Endothelial cell of umbilical vein (primary cell): ENCODE data around the gene LGI4. TPM values are rescaled to one million over a fixed set of nuclear protein-coding genes. Genes with fewer than 3 reads are reported as not detected.
A peak's percentile ranks its signal among the peaks of the same experiment; 100 is the strongest.

Experiments used
- Bru-seq: library from RNA; stranded (reverse); fragments of 400-500 nt; gene quantifications from one replicate; lab custom pipeline; 2021; lab: Mats Ljungman, UMichigan
- BruChase-seq, 2 experiments: library from RNA; stranded (reverse); fragments of 400-500 nt; gene quantifications; one replicate each; lab custom pipeline; 2021; lab: Mats Ljungman, UMichigan
- BruUV-seq: library from RNA; stranded (reverse); fragments of 400-500 nt; replicated peaks from 2 replicates; lab custom pipeline; 2021; lab: Mats Ljungman, UMichigan
- CTCF ChIA-PET: fragments of 300-600, 350-600 bp; sonication (Branson Sonifier 250); formaldehyde crosslinking; loops from one replicate; lab custom pipeline; 2021; ENCODE audit warnings: antibody characterized with exemption, inconsistent platforms; lab: Charles Lee
- POLR2A ChIA-PET: fragments of 300-600, 350-600 bp; sonication (Branson Sonifier 250); formaldehyde crosslinking; loops from one replicate; lab custom pipeline; 2021; ENCODE audit warnings: antibody characterized with exemption, inconsistent platforms; lab: Charles Lee
- DNase-seq: peaks from one replicate; pipeline ENCODE4 v3.0.0-alpha.2; 2011; ENCODE audit warnings: low read depth, low spot score
- FAIRE-seq: peaks from 2 replicates; lab custom pipeline; 2011; peaks lifted over from hg19 to GRCh38; lab: Jason Lieb, UNC
- H2AFZ ChIP-seq: 2 replicates; pipeline ENCODE4 v1.6.0; 2012; ENCODE audit warnings: low read depth, low read length, control low read depth, inconsistent platforms
- H3K27ac ChIP-seq: 2 replicates; pipeline ENCODE4 v1.5.1; 2011; ENCODE audit warnings: low read depth, mild to moderate bottlenecking, control low read depth, low read length, moderate library complexity; ENCODE audit not compliant: insufficient read depth
- H3K27me3 ChIP-seq, 2 experiments: 2 replicates each; pipeline versions ENCODE4 v1.6.0 to v1.6.1; 2011; ENCODE audit warnings: low read length in 2 of 2, mixed read lengths in 1 of 2; ENCODE audit not compliant: control insufficient read depth in 2 of 2, insufficient read depth in 2 of 2
- H3K36me3 ChIP-seq, 2 experiments: 2 replicates in 1 of 2; 3 replicates in 1 of 2; pipeline ENCODE4 v1.5.1; 2011; ENCODE audit warnings: low read length in 2 of 2, mild to moderate bottlenecking in 1 of 2, moderate library complexity in 1 of 2; ENCODE audit not compliant: control insufficient read depth in 2 of 2, insufficient read depth in 2 of 2; ENCODE audit errors: extremely low read depth in 1 of 2
- H3K4me1 ChIP-seq: 3 replicates; pipeline ENCODE4 v1.5.1; 2011; ENCODE audit warnings: mild to moderate bottlenecking, low read length; ENCODE audit not compliant: control insufficient read depth, insufficient read depth; ENCODE audit errors: extremely low read depth
- H3K4me2 ChIP-seq: 2 replicates; pipeline ENCODE4 v1.6.1; 2011; ENCODE audit warnings: low read length, control low read depth, mixed read lengths; ENCODE audit not compliant: insufficient read depth
- H3K4me3 ChIP-seq, 3 experiments: fragments of 200-600 bp in 1 of 3; sonication (generic), shearing (Covaris generic) in 1 of 3; replicated peaks in 1 of 3; 2 replicates each; pipeline ENCODE4 v1.5.1; 2011 to 2016; ENCODE audit warnings: control low read depth in 3 of 3, low read length in 3 of 3, mild to moderate bottlenecking in 2 of 3, inconsistent platforms in 1 of 3, low read depth in 1 of 3, moderate library complexity in 1 of 3; ENCODE audit not compliant: insufficient read depth in 1 of 3
- H3K79me2 ChIP-seq: 2 replicates; pipeline ENCODE4 v1.6.0; 2012; ENCODE audit warnings: low read length, inconsistent platforms; ENCODE audit not compliant: control insufficient read depth, insufficient read depth
- H3K9ac ChIP-seq: replicated peaks from 2 replicates; pipeline ENCODE3; 2011; ENCODE audit warnings: low read length, control low read depth; ENCODE audit not compliant: insufficient read depth; ENCODE audit errors: extremely low read depth
- H3K9me1 ChIP-seq: replicated peaks from 3 replicates; pipeline ENCODE4 v1.6.0; 2011; ENCODE audit warnings: mild to moderate bottlenecking, low read length; ENCODE audit not compliant: control insufficient read depth, insufficient read depth; ENCODE audit errors: extremely low read depth
- H3K9me3 ChIP-seq: replicated peaks from 2 replicates; pipeline ENCODE4 v1.5.1; 2012; ENCODE audit warnings: low read length, inconsistent platforms; ENCODE audit not compliant: control insufficient read depth, insufficient read depth
- H4K20me1 ChIP-seq: replicated peaks from 2 replicates; pipeline ENCODE3; 2011; ENCODE audit warnings: mild to moderate bottlenecking, low read length; ENCODE audit not compliant: control insufficient read depth, insufficient read depth; ENCODE audit errors: extremely low read depth
- EZH2 ChIP-seq: IDR thresholded peaks from 2 replicates; pipeline ENCODE4 v1.6.1; 2012; ENCODE audit warnings: borderline replicate concordance, low read depth, mild to moderate bottlenecking, moderate library complexity, low read length, inconsistent platforms; ENCODE audit not compliant: severe bottlenecking
- FOS ChIP-seq: IDR thresholded peaks from 2 replicates; pipeline ENCODE4 v1.6.1; 2011; ENCODE audit warnings: mild to moderate bottlenecking, low read length, moderate library complexity, borderline replicate concordance; ENCODE audit not compliant: insufficient read depth
- GATA2 ChIP-seq: IDR thresholded peaks from 2 replicates; pipeline ENCODE4 v1.7.0; 2011; ENCODE audit warnings: low read depth, mild to moderate bottlenecking, moderate library complexity, mixed read lengths, low read length; ENCODE audit not compliant: insufficient read length, insufficient read depth
- JUN ChIP-seq: IDR thresholded peaks from 2 replicates; pipeline ENCODE4 v1.6.1; 2011; ENCODE audit warnings: borderline replicate concordance, low read depth; ENCODE audit not compliant: insufficient read length, insufficient read depth
- MYC ChIP-seq: IDR thresholded peaks from one replicate; pipeline ENCODE4 v1.6.1; 2011; ENCODE audit warnings: mild to moderate bottlenecking, low read depth, low read length
- POLR2A ChIP-seq: IDR thresholded peaks from 2 replicates; pipeline ENCODE4 v1.6.1; 2012; ENCODE audit warnings: low read depth, mild to moderate bottlenecking, control low read depth, low read length
- POLR2AphosphoS5 ChIP-seq: IDR thresholded peaks from 2 replicates; pipeline ENCODE4 v1.6.1; 2012; ENCODE audit warnings: low read depth, mild to moderate bottlenecking, control low read depth, low read length, moderate library complexity; ENCODE audit not compliant: insufficient read depth
- dilution Hi-C: fragments of 300-500 bp; cut with MboI; formaldehyde crosslinking; loops from one replicate; pipeline ENCODE4 v1.15.0; 2019; ENCODE audit warnings: low sequenced_read_pairs; ENCODE audit not compliant: extremely low pct_ligation_motif_present
- intact Hi-C: fragments of 100-400 bp; cut with micrococcal nuclease; formaldehyde crosslinking; loops from one replicate; pipeline ENCODE4 v1.10.0; 2022
- long read RNA-seq: library from polyadenylated mRNA; stranded (forward); transcript quantifications from one replicate; pipeline ENCODE4 v2.0.0, GENCODE V29; 2021
- polyA minus RNA-seq, 3 experiments: library from RNA; depleted of rRNA, polyadenylated mRNA; stranded (reverse); fragments of >200 nt; gene quantifications; 1 replicate in 1 of 3; 2 replicates in 2 of 3; pipeline ENCODE4 v1.2.3, GENCODE V29; 2011
- polyA plus RNA-seq, 4 experiments: library from polyadenylated mRNA; depleted of rRNA in 3 of 4; stranded (reverse) in 3 of 4; unstranded in 1 of 4; fragments of >200 nt; gene quantifications; 2 replicates each; pipeline versions ENCODE4 v1.2.1 to v1.2.3, GENCODE V29; 2011 to 2012; ENCODE audit warnings: missing spikeins in 1 of 4
- total RNA-seq: library from RNA; stranded (reverse); gene quantifications from 2 replicates; pipeline ENCODE4 v1.2.3, GENCODE V29; 2021
- TF ChIP-seq, protein P1 (sequence below): IDR thresholded peaks from 2 replicates; pipeline ENCODE4 v1.6.1; 2011; ENCODE audit not compliant: insufficient read depth, insufficient read length
- TF ChIP-seq, protein P2 (sequence below), 2 donors: IDR thresholded peaks; 1 replicate in 1 of 2; 2 replicates in 1 of 2; pipeline ENCODE4 v1.5.1; 2011; ENCODE audit warnings: low read length in 2 of 2, mild to moderate bottlenecking in 2 of 2, moderate library complexity in 2 of 2, control low read depth in 1 of 2, inconsistent platforms in 1 of 2, low read depth in 1 of 2; ENCODE audit not compliant: insufficient read depth in 1 of 2; ENCODE audit errors: extremely low read depth in 1 of 2

The LGI4 gene
- total RNA-seq (not detected in 2 replicates), polyA plus RNA-seq (not detected in 2 replicates), polyA minus RNA-seq (not detected in 2 replicates), Bru-seq, nascent RNA (percentile 7 among the genes with signal in this experiment), BruChase-seq, experiment 1, labeled RNA remaining after a 6-hour chase (percentile 8 among the genes with signal in this experiment), BruChase-seq, experiment 2, labeled RNA remaining after a 2-hour chase (not detected)
- not detected in 2 replicates for polyA plus RNA-seq (2011; cell fraction: cytosol; rRNA removed)
- polyA plus RNA-seq (2011; cell fraction: nucleus; rRNA removed), result 0.11 and 0.35 TPM in 2 replicates
- 0.15 TPM in 1 of 2 replicates, not detected in the other for polyA plus RNA-seq (2012)
- not detected for polyA minus RNA-seq (2011; cell fraction: cytosol; rRNA and poly(A)+ RNA removed)
- polyA minus RNA-seq (2011; cell fraction: nucleus; rRNA and poly(A)+ RNA removed), result not detected in 2 replicates
- long read RNA-seq, partial matches to known transcripts, result 0 of 1 reads
- long read RNA-seq, other reads (novel, unspliced or antisense), result 1 of 1 reads

GRCh38 chr19:35134601-35135242 is at the start of gene LGI4:
Gene LGI4 (minus strand): TSS chr19:35135059. CDS start chr19:35134680, 379 bp downstream.
- dilution Hi-C loops (no loop called here), intact Hi-C loops (loop anchor here (1.0 kb wide), 3 partner anchors 20 to 90 kb away; no protein-coding TSS in a partner anchor)
- no TSS peak for BruUV-seq
- H2AFZ ChIP-seq, result no peak within 1 kb of the TSS
- no peaks in the 10 kb centered on the region for H3K79me2 ChIP-seq
- no peak within 1 kb of the TSS for H3K4me3 ChIP-seq
- no peak within 1 kb of the TSS for H3K9ac ChIP-seq
- ChIA-PET POLR2A (no interaction called here), CTCF (interaction anchor here (1.0 to 4.8 kb wide), 13 partner anchors 7 to 495 kb away, joined by 3 to 52 read pairs (median 11); partner anchors contain the start of genes FXYD3 and FXYD5)
- H3K27me3 ChIP-seq, result no peaks in the 10 kb centered on the region
- no peak for TF ChIP-seq JUN
- TF ChIP-seq, protein P1, sequence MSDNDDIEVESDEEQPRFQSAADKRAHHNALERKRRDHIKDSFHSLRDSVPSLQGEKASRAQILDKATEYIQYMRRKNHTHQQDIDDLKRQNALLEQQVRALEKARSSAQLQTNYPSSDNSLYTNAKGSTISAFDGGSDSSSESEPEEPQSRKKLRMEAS, result no peak
- no peak for TF ChIP-seq POLR2A
- TF ChIP-seq, protein P2, sequence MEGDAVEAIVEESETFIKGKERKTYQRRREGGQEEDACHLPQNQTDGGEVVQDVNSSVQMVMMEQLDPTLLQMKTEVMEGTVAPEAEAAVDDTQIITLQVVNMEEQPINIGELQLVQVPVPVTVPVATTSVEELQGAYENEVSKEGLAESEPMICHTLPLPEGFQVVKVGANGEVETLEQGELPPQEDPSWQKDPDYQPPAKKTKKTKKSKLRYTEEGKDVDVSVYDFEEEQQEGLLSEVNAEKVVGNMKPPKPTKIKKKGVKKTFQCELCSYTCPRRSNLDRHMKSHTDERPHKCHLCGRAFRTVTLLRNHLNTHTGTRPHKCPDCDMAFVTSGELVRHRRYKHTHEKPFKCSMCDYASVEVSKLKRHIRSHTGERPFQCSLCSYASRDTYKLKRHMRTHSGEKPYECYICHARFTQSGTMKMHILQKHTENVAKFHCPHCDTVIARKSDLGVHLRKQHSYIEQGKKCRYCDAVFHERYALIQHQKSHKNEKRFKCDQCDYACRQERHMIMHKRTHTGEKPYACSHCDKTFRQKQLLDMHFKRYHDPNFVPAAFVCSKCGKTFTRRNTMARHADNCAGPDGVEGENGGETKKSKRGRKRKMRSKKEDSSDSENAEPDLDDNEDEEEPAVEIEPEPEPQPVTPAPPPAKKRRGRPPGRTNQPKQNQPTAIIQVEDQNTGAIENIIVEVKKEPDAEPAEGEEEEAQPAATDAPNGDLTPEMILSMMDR (IDR thresholded peaks at IDR 0.05; ENCODE audit: extremely low read depth in 1 of 2, insufficient read depth in 1 of 2, low read depth in 1 of 2, low read length in 2 of 2), result no peak
- no peak for TF ChIP-seq EZH2
- TF ChIP-seq MYC, result no peak
- no peak for TF ChIP-seq FOS
- TF ChIP-seq GATA2, result no peak
- no peak for TF ChIP-seq POLR2AphosphoS5
- FAIRE-seq (no peak), DNase-seq (no peak)
- H3K27ac ChIP-seq, result no peak within 1 kb of the TSS
- H3K9me1 ChIP-seq, result no peaks in the 10 kb centered on the region
- no peaks in the 10 kb centered on the region for H3K9me3 ChIP-seq
- no peaks in the 10 kb centered on the region for H3K36me3 ChIP-seq
- no peaks in the 10 kb centered on the region for H4K20me1 ChIP-seq
- no peak within 1 kb of the TSS for H3K4me2 ChIP-seq
- no peaks in the 10 kb centered on the region for H3K4me1 ChIP-seq
